ENCODE measurements around the gene XCL1.

- TF ChIP-seq CTCF (IDR thresholded peaks at IDR 0.05): no peak
- no peak for TF ChIP-seq POLR2A (IDR thresholded peaks at IDR 0.05)
Observed at GRCh38 chr1:168567007-168567406, 9.4 kb upstream of the XCL1 start.

All from gastroesophageal sphincter (tissue), 3 donors.